Activated CD8-positive, alpha-beta memory T cell treated with anti-CD3 and anti-CD28 coated beads for 4 hours (primary cell): ENCODE measurements around the gene DBN1.

Experiments used
- DNase-seq, 2 donors: peaks; one replicate each; pipeline ENCODE4 v3.0.0-alpha.2; 2020; ENCODE audit warnings: low read depth in 2 of 2

Gene DBN1

DNA sequence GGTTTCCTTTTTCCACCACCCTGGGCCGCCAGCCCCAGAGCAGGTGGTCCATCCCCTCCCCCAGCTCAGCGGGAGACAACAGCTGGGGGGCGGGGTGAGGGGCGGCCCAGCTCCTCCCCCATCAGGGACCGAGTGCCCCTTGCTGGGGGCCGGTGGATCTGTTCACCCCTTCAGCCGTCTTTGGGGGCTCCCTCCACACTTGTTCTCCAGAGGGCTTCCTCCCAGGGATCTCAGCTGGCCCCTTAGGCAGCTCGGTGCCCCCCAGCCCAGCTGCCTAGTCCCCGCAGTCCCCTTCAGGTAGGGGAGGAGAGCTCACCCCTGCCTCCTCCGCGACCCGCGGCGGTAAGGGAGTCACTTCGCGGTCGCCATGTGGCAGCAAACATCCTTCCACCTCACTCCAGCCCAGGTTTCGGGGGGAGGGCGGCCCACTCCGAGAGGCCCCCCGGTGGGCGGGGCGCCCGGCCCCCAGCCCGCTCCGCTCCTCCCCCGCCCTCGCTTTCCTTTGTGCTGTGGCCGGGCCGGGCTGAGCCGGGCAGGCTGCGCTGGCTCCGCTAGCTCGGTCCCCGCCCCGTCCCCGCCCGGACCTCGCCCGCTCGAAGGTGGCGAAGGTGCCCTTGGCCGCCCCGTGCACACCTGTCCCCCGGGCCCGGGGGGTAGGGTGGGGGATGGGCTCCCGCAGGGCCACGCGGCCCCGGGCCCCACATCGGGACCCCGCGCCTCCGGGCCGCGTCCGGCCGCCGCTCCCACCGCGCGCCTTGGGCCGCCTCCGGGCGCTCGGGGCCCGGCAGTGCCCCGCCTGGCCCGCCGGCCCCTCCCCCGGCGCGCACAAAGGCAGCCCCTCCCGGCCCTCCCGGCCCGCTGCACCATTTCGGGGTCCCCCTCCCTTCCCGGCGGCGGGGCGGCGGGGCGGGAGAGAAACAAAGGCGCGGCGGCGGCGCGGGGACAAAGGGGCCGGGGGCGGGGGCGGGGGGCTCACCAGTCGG lies 683 bp downstream of the DBN1 start:
- peak; percentile 43 to 58 for DNase-seq

DNA sequence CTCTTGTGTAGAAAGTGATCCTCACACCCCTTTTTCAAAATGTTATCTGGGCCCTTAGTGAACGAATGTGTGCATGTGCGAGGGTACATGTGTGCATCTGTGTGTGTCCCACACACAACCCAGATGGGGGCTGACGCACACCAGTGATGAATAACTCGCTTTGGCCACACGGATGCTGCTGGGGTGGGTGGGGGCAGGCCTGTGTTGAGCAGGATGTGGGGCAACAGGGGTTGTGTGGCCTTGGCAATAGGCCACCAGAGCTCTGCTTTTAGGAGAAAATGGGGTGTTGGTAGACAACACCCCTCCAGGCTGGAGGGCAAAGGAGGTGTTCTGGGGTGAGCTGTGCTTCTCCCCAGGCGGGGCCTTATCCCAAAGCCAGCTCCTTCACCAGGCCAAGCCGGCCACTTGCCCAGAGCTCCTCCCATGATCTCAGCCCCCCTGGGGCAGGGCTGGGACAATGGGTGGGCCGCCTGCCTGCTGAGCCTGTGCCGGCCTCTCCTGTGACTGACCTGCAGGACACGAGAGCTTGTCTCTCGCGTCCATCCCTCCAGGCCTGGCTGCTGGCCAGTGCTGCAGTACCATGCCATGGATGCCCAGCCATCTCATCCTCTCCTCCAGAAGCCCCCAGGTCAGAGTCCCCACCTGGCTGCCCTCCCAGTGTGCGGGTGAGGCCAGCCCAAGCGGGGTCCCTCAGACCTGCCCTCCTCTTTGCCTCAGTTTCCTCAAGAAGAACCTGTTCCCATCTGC lies 1.7 kb downstream of the DBN1 start:
- DNase-seq, result peak; percentile 26 to 51

- DNase-seq, result no peak
These were observed 2.5 kb downstream of the DBN1 start for GRCh38 chr5:177470759-177471536.

GRCh38 chr5:177469750-177470525 lies 3.5 kb downstream of the DBN1 start:
- DNase-seq, result no peak

GRCh38 chr5:177468685-177469628 lies 4.5 kb downstream of the DBN1 start:
- DNase-seq, result no peak

DNA sequence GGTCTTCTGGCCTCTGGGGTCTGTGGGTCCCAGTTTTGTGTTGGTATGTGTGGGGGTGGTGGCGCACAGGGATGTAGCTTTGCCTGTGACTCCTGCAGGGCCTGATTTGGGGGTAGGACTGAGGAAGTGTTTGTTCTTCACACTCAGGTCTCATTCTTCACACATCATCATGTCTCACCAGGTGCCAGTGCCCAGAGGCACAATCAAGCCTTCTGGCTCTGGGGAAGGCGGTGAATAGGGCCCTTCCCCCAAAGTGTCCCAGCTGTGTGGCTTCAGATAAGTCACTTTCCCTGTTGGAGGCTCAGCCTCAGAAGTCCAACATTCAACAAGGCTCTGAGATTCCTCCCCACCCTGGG lies 5.1 kb downstream of the DBN1 start:
- DNase-seq, result no peak

- no peak for DNase-seq
These were observed 6.0 kb downstream of the DBN1 start for GRCh38 chr5:177467436-177467835.

- DNase-seq, result no peak
These were observed 6.6 kb downstream of the DBN1 start for GRCh38 chr5:177466861-177467260.

DNA sequence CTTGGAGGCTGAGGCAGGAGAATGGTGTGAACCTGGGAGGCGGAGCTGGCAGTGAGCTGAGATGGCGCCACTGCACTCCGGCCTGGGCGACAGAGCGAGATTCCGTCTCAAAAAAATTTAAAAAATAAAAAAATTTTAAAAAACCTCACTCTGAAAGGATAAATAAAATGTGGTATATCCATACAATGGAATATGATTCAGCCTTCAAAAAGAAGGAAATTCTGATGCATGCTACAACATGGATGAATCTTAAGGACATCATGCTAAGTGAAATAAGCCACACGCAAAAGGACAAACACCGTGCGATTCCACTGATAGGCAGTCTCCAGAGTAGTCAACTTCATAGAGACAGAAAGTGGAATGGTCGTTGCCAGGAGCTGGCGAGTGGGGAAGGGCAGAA lies 8.4 kb downstream of the DBN1 start:
- no peak for DNase-seq

DNA sequence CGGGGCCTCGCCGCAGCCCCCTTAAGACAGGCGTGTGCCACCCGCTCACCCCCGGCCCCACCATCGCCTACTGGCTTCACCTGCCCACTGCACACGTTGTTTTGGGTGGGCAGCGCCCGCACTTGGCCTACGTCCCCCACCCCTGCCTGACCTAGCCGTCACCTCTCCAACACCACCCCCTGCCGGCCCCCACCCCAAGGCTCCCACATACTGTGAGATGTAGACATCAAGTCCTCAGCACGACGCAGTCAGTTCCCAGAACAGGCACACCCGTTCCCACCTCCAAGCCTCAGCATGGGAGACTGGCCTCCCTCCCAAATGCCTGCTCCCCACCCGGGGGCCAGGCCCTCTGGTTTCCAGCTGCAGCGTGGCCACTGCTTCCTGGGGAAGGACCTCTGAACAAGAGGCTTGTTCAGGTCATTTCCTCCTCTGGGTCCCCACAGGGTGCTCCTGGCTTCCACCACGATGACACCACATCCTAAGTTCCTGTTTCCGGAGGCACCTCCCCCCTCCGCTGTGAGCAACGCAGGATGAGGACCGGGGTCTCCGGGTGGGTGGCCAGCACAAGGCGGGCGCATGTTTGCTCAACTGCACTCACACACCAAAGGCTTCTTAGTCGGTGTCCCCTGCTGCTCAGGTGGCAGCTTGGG lies 11.3 kb downstream of the DBN1 start:
- DNase-seq, result no peak

- DNase-seq, result no peak
These were observed 13.4 kb downstream of the DBN1 start for GRCh38 chr5:177459819-177460628.

GRCh38 chr5:177459357-177459756 lies 14.1 kb downstream of the DBN1 start:
- DNase-seq, result no peak

DNA sequence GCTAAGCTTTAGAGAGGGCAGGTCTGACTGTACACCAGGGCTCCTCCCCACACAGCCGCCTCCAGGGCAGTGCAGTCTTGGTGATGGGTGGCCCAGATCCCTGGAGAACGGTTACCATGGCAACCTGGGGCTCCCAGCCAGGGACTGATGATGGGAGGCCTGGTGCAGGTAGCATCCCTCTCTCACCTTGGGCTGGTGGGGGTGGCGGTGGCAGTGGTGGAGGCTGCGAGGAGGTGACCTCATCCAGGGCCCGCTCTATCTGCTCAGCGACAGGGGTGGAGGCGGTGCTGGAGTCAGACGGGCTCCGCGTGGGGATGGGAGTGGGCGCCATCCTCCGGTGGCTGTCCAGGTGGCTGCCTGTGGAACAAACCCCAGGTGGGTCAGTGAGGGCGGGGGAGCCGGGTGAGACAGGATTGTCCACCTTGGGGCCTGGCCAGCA lies 14.5 kb downstream of the DBN1 start:
- no peak for DNase-seq

DNA sequence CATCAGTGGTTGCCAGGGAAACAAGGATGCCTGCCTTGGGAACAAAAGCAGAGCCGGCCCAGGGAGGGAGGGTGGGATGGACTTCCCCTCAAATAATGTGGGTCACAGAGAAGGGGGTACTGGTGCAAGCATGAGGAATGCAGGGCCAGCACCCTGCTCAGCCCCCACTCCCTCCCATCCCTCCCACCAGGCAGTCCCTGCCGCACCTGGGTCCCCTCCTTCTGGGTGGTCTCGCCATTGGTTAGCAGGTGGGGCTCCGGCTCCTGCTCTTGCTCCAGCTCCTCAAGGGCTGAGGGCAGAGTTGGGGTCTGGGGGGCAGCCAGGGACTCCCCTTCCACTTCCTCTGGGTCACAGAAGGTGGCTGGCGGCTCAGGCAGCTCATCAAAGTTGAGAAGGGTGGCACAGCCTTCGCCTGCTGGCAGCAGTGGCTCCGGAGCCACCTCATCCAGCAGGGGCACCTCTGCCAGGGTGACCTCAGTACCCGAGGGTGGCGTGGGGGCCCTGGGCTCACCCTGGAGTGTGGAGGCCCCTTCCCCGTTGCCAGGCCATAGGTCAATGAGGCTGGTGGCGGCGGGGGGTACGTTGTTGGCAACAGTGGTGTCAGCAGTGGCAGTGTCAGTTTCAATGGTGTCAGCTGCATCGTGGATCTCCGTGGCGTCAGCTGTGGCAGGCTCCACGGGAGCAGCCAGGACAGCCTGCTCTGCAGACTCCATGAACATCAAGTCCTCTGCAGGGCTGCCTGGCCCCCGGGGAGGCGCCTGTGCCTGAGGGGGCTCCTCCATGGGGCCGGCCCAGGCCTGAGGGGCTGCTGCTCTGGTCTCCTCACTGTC lies 15.4 kb downstream of the DBN1 start:
- DNase-seq, result no peak

- no peak for DNase-seq
These were observed 16.2 kb downstream of the DBN1 start for GRCh38 chr5:177456976-177457851.

GRCh38 chr5:177456591-177456964 lies 16.9 kb downstream of the DBN1 start:
- no peak for DNase-seq
